Right lobe of liver (tissue), 6 donors: ENCODE measurements around the gene S100PBP. TPM values are rescaled to one million over a fixed set of nuclear protein-coding genes. Genes with fewer than 3 reads are reported as not detected.

Source experiments
- ATAC-seq, 4 donors: fragments of 200-7000 bp; cut with Tn5 transposase; one replicate each; pipeline ENCODE4 v1.9.1; 2020; ENCODE audit warnings: mild to moderate bottlenecking in 4 of 4, moderate library complexity in 4 of 4
- DNase-seq, 3 donors: peaks; one replicate each; pipeline ENCODE4 v3.0.0-alpha.2; 2020
- H3K27ac ChIP-seq, 3 donors: fragments of 200-600 bp; one replicate each; pipeline ENCODE4 v1.8.0; 2022
- H3K27me3 ChIP-seq, 2 donors: fragments of 200-600 bp; one replicate each; pipeline ENCODE4 v1.8.0; 2022
- H3K36me3 ChIP-seq, 4 donors: fragments of 200-600 bp; sonication (generic) in 1 of 4; one replicate each; pipeline versions ENCODE4 v1.5.1 to v1.8.0; 2017 to 2022; ENCODE audit warnings: control low read depth in 1 of 4
- H3K4me1 ChIP-seq, 4 donors: fragments of 200-600 bp; sonication (generic) in 1 of 4; one replicate each; pipeline versions ENCODE4 v1.5.1 to v1.8.0; 2017 to 2022; ENCODE audit warnings: control low read depth in 1 of 4
- H3K4me3 ChIP-seq, 3 donors: fragments of 200-600 bp; one replicate each; pipeline ENCODE4 v1.8.0; 2022
- H3K9me3 ChIP-seq, 4 donors: fragments of 200-600 bp; sonication (generic) in 1 of 4; one replicate each; pipeline versions ENCODE4 v1.5.1 to v1.8.0; 2017 to 2022; ENCODE audit warnings: control low read depth in 1 of 4
- POLR2A ChIP-seq: fragments of 450-650 bp; IDR thresholded peaks from one replicate; pipeline ENCODE4 v1.6.1; 2017; ENCODE audit warnings: antibody characterized with exemption, mild to moderate bottlenecking
- WGBS: methylation state at CpG from one replicate; pipeline ENCODE4 v1.1.6; 2018; ENCODE audit warnings: low coverage, low lambda C conversion rate; ENCODE audit not compliant: insufficient coverage; ENCODE audit errors: missing lambda C conversion rate; 5-methylcytosine and 5-hydroxymethylcytosine counted together
- intact Hi-C, 2 donors: fragments of 100-400 bp; cut with DNase I; formaldehyde crosslinking; loops; one replicate each; pipeline versions ENCODE4 v1.11.2 to v1.14.1; 2022
- total RNA-seq, 6 experiments: library from RNA; depleted of rRNA in 2 of 6; stranded (reverse); fragments of >200 nt in 2 of 6; fragmentation: NEBNext Ultra II Directional in 3 of 6; extraction: Animal tissue kit (Norgen Biotek cat#: 25700) in 3 of 6; gene quantifications; one replicate each; pipeline versions ENCODE4 v1.1.0 to v1.2.4, GENCODE V29; 2016 to 2023
- TF ChIP-seq, protein P1 (sequence below), 4 donors: fragments of 200-600 bp in 3 of 4; fragments of 450-650 bp in 1 of 4; IDR thresholded peaks; one replicate each; pipeline versions ENCODE4 v1.5.1 to v1.8.0; 2016 to 2022; ENCODE audit warnings: antibody characterized with exemption in 4 of 4, mild to moderate bottlenecking in 2 of 4
- donor health status: DM: no; HTN: yes; CAD: no.
- donor health status: DM: no; HTN: no; CAD: no.
- donor health status: DM: no; HTN: no; CAD: no.
- donor health status: DM: no; HTN: yes; CAD: no.
- donor health status: DM: no; HTN: yes; CAD: no.

The S100PBP gene
- total RNA-seq, 6 experiments from 2014 or later: 7.6 to 14.6 (median 10.5) TPM

DNA sequence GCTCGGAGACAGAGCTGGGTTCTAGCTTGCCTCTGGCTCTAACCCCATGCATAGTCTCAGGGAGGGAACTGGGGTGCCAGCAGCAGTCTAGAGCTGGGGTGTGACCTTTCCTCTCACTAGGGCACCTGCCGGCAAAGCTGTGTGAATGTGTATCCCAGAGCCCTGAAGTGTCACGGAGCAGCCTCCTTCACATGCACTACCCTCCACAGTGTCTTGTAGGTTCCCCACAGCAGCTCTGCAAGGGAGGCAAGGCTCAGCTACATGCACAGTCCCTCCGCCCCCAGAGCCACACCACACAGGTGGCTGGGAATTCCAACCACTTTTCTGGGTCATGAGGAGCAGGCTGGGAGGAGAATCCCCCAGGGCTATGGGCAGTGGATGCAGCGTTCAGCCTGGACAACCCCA lies 61.2 kb downstream of the S100PBP start:
- H3K4me1 ChIP-seq: no peaks in the 10 kb centered on the region
- H3K9me3 ChIP-seq: no peaks in the 10 kb centered on the region
- H3K4me3 ChIP-seq: no peak overlapping the region
- WGBS: 80% methylated on average over 1 of the region's 5 CpGs
- H3K27me3 ChIP-seq: no peaks in the 10 kb centered on the region
- no peak for DNase-seq
- intact Hi-C loops: loop anchor here in 1 of 2 donors (5.0 to 10.0 kb wide), 2 partner anchors 174 to 209 kb away; partner anchors contain the start of gene SYNC
- no peak overlapping the region for H3K27ac ChIP-seq
- no peaks in the 10 kb centered on the region for H3K36me3 ChIP-seq
- TF ChIP-seq POLR2A: no peak
- TF ChIP-seq, protein P1, sequence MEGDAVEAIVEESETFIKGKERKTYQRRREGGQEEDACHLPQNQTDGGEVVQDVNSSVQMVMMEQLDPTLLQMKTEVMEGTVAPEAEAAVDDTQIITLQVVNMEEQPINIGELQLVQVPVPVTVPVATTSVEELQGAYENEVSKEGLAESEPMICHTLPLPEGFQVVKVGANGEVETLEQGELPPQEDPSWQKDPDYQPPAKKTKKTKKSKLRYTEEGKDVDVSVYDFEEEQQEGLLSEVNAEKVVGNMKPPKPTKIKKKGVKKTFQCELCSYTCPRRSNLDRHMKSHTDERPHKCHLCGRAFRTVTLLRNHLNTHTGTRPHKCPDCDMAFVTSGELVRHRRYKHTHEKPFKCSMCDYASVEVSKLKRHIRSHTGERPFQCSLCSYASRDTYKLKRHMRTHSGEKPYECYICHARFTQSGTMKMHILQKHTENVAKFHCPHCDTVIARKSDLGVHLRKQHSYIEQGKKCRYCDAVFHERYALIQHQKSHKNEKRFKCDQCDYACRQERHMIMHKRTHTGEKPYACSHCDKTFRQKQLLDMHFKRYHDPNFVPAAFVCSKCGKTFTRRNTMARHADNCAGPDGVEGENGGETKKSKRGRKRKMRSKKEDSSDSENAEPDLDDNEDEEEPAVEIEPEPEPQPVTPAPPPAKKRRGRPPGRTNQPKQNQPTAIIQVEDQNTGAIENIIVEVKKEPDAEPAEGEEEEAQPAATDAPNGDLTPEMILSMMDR (IDR thresholded peaks at IDR 0.05): no peak
- no peak for ATAC-seq

DNA sequence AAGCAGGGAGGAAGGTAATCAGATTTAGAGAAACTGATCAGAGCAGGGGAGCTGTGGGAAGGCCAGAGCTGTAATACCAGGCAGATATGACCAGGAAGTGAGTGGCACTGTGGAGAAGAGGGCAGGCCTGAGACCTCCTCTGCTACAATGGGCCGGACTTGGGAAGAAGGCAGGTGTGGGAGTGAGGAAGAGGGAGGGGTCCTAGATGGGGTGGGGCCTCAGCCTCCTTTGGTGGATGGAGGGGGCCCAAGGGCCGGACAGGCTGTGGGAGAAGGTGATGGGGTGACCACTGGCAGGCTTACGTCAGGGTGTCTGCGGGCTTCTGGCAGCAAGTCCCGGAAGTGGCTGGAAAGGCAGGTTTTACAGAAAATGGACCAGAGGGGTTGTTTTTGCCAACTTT lies 63.8 kb downstream of the S100PBP start:
- WGBS: 85% methylated on average over 4 of the region's 5 CpGs
- H3K27ac ChIP-seq: no peak overlapping the region
- peaks cover 0 to 5% of the 10 kb centered on the region in 2 donors for H3K27me3 ChIP-seq
- intact Hi-C loops: no loop called here
- no peak overlapping the region for H3K4me3 ChIP-seq
- DNase-seq (no peak), ATAC-seq (no peak)
- H3K9me3 ChIP-seq: no peaks in the 10 kb centered on the region
- no peaks in the 10 kb centered on the region for H3K4me1 ChIP-seq
- TF ChIP-seq POLR2A: no peak
- TF ChIP-seq, protein P1 (IDR thresholded peaks at IDR 0.05): no peak
- H3K36me3 ChIP-seq: no peaks in the 10 kb centered on the region

DNA sequence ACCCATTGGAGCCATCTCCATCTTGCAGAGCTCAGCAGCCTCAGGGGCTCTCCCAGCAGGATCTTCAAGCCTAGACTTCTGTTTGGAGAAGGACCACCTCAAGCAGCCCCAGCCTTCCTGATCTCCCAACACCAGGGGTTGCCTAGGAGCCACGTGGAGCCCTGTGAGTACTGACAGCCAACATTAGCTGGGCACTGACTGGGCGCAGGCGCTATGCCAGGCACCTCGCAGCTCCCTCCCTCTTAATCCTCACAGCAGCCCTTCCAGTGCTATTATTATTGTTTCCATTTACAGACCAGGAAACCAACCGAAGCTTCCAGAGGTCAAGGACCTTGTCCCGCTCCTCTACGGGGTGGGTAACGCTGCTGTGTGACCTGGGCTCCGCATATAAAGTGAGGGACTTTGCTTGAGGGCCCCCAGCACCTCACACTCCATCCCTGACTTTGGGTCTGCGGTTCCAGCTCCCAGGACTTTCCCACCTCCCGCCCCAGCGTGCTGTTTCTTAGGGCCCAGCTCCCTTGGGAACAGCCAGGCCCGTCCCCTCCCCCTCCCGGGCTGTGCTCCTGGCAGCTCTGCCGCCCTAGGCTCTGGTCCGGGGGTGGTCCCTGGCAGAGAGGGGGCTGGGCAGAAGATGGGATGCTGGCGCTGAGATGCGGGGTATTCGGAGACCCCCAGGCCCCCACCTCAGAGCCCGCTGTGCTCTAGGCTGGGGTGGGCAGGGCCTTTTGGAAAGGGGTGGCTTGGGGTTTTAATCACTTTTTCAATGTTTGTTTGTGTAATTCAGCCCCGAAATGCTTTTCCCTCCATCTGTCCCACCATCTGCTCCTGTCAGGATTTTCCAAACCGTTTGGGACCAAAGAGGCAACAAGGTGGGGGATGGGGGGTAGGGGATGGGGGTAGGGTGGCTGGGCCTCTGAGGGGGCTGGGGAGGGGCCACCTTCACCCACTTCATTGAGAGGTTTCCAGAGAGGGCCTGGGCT lies 64.7 kb downstream of the S100PBP start:
- Histone ChIP-seq H3K9me3 (no peaks in the 10 kb centered on the region), H3K27ac (no peak overlapping the region), H3K36me3 (no peaks in the 10 kb centered on the region), H3K27me3 (peaks cover 0 to 12% of the 10 kb centered on the region in 2 donors), H3K4me1 (no peaks in the 10 kb centered on the region), H3K4me3 (no peak overlapping the region)
- intact Hi-C loops: no loop called here
- DNase-seq: no peak
- ATAC-seq: no peak
- TF ChIP-seq, protein P1 (IDR thresholded peaks at IDR 0.05): no peak
- TF ChIP-seq POLR2A: no peak
- 24% methylated on average over 10 of the region's 22 CpGs for WGBS

DNA sequence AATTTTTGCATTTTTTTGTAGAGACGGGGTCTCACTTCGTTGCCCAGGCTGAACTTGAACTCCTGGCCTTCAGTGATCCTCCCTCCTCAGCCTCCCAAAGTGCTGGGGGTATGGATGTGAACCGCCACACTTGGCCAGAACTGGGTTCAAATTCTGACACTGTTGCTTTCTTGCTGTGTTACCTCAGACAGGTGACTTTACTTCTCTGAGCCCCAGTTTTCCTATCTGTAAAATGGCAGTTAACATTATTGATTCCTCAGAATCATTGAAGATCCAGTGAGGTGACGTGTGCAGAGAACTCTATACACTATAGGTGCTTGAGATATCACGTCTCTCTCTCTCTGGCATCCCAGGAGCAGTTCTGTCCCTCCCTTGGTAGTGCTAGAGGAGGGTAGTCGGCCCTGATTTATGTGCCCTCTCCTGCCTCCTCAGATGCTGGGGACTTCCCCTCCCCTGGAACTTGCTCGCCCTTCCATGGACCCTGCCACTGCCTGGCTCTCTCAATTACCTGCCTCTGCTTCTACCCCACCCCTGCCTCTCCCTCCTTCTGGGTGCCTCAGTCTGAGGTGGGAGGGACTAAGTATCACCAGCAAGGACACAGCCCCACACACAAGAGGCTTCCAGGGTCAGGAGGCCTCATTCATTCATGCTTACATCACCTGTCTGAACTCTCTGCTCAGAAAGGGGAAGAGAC lies 66.0 kb downstream of the S100PBP start:
- ATAC-seq: no peak
- Histone ChIP-seq H3K9me3 (no peaks in the 10 kb centered on the region), H3K27me3 (peaks cover 0 to 16% of the 10 kb centered on the region in 2 donors), H3K27ac (no peak overlapping the region), H3K4me1 (no peaks in the 10 kb centered on the region), H3K4me3 (no peak overlapping the region), H3K36me3 (no peaks in the 10 kb centered on the region)
- 89% methylated on average over 4 of the region's 7 CpGs for WGBS
- no peak for TF ChIP-seq POLR2A
- TF ChIP-seq, protein P1 (IDR thresholded peaks at IDR 0.05): no peak
- intact Hi-C loops: no loop called here
- DNase-seq: no peak
